ENCODE measurements around the gene GPR87.
A peak's percentile ranks its signal among the peaks of the same experiment; 100 is the strongest.

GPR87 gene

GRCh38 chr3:151315846-151316245 lies 774 bp downstream of the GPR87 start:
- no peak for DNase-seq (ENCODE audit: low read depth)

DNA sequence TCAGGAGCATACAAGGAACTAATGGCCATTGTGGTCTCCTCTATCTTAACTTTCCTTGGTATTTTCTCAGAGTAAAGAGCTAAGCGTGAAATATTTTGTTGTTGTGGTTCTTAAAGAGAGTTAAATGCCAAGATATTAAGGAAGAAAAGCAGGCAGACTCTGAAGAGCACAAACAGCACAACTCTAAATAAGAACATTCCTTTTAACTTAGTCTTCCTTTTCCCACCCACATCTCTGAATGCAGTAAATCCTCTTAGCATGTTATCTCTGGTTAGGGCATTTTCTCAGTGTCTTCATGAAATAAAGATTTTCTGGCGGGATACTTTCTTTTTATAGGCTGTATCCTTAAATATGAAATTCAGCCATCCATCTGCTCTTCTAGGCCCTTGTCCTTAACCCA lies 1.5 kb downstream of the GPR87 start:
- DNase-seq (ENCODE audit: low read depth) = peak; percentile 96

GRCh38 chr3:151314593-151314992 lies 2.0 kb downstream of the GPR87 start:
- no peak for DNase-seq (ENCODE audit: low read depth)

GRCh38 chr3:151314137-151314536 lies 2.5 kb downstream of the GPR87 start:
- DNase-seq (ENCODE audit: low read depth) = no peak

DNA sequence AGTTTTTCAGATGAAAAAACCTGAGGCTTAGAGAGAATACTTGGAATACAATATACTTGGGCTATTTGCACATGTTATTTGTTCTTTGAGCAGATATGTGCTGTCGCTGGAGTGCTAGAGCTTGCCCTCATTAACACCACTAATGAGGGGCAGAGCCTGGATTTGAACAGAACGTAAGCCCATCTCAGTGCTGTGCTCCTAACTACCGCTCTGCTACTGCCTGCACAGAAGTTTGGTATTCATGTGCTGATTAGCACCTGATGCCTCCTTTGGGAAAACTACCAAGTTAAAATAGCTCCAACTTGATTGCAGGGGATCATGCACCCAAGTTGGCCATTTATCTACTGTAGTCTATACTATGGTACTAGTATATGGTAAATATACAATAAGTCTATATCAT lies 3.6 kb downstream of the GPR87 start:
- DNase-seq (ENCODE audit: low read depth) = no peak

DNA sequence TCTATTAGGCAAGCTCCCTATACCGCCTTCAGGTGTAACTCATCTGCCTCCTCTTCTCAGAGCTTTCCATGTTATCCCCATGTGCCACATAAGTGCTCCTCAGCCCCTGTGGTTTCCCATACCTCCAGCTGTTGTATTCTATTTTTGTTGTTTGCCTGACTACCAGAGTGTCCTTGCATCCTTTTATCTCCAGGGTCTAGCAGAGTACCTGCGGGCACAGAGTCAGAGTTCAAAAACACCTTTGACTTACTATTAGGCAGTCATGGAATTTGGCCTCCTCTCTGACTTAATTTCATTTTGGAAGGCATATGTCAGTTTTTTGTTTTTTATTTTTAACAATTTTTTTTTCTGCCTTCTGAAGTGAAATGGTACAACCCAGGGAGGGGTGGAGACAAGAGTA lies 7.1 kb downstream of the GPR87 start:
- DNase-seq (ENCODE audit: low read depth) = no peak

DNA sequence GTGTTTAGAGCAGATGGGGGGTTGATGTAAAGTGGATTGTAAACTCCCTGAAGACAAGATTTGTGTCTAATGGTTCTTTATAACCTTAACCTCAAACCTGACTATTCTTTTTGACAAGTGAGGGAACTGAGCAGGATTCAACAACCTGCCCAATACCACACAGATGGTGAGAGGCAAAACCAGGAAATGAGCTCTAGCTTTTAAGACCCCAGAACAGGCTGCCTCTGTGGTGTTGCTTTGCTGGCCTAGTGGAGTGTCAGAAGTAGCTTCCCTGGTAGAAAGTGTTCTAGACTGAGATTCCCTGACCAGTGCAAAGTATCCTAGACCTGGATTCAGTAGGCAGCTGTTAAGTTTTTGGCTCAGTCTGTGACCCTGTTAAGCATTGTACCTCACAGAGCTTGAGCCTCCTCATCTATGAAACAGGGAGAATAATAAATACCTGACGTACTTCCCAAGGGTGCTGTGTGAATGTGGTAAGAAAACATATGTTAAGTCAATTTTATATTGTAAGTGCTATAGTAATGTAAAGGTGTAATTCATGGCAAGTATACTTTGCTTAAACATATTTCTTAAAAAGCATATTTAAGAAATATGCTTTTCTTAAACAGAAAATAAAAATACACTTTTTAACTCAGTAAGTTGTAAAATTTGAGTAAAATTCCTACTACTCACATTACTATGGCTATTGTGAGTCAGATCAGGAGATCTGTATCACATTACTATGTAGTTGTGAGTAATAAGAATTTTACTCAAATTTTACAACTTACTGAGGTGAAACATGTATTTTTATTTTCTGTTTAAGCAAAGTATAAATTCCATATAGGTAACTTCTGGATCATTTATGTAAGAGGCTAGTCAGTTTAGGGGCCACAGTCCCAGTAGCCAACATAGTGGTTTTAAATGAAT lies 8.8 kb downstream of the GPR87 start:
- DNase-seq (ENCODE audit: low read depth) = no peak

GRCh38 chr3:151307131-151307530 lies 9.5 kb downstream of the GPR87 start:
- no peak for DNase-seq (ENCODE audit: low read depth)

DNA sequence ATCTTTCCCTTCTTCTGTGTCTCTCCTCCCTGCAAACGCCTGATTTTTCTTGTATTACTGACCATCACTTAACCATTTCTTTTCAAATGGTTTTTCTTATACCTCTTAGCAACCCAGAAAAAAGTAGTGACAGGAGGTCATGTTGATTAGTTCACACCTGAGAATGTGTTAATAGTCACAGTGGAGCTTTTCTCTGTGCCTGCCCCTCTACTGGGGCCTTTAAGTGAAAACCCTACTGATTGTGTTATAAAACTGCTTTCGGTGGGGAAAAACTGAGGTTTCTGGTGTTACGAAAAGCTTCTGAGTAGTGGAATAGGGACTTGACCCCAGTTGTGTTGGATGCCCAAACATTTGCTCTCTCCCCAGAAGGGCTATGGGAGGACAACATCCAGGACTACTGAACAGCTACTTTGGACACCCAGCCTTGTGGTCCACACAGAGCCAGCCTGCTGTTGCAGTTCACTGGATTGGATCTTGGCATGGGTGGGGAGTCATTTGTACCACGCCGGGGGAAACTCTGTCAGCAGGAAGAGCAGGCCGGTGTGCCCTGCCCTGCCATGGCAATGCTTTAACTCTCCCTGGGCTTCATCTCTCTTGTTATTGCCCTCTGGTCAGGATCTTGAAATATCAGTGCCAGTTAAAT lies 10.3 kb downstream of the GPR87 start:
- no peak for DNase-seq (ENCODE audit: low read depth)

DNA sequence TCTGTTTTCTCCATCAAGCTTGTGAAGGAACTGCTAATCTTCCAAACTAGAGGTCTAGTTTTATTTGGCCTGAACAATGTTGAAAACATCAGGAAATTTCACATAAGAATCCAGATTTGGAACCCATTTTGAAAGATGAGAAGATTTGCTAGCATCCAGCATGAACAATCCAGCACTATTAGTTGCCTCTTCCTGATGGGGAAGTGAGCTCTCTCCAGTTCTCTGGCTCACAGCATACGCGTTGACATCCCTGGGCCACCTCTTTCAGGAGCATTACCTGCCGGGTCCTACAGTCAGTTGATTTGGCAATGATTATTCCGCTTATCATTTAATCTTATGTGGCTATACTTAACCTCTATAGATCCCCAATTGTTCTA lies 10.9 kb downstream of the GPR87 start:
- DNase-seq (ENCODE audit: low read depth) = no peak

- peak; percentile 100 for DNase-seq (ENCODE audit: low read depth)
Observed at GRCh38 chr3:151305060-151305774, 11.4 kb downstream of the GPR87 start.

- DNase-seq (ENCODE audit: low read depth) = no peak
Observed at GRCh38 chr3:151303751-151304150, 12.9 kb downstream of the GPR87 start.

DNA sequence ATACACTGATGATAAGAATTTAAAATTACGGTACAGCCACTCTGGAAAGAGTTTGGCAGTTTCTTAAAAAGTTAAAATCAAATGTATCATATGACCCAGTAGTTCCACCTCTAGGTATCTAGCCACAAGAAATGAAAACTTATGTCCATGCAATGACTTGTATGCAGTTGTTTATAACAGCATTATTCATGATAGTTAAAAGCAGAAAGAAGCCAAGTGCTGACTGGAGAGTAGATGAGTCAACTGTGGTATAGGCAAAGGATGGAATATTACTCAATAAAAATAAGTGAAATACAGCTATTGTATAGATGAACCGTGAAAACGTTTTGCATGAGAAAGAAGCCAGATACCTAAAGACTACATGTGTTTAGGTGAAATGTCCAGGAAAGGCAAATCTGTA lies 14.8 kb downstream of the GPR87 start:
- DNase-seq (ENCODE audit: low read depth) = peak; percentile 85

GRCh38 chr3:151300539-151300938 lies 16.1 kb downstream of the GPR87 start:
- DNase-seq (ENCODE audit: low read depth) = no peak

GRCh38 chr3:151299006-151299405 lies 17.6 kb downstream of the GPR87 start:
- no peak for DNase-seq (ENCODE audit: low read depth)

DNA sequence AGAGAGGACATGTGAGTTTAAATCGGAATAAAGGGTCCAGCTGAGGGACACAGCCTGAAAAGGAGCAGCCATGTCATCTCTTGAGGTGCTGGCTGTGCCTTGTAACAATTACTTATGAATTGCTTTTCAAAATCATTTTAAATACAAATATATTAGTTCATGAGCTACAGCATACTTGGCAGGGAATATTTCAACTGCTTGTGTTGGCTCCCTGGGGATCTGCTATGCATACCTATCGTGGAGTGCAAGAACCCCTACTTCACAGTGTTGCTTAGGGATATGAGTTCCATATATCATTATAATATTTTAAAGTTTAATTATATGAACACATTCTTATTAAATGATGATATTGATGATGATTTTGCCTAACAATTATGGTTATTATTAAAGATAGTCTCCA lies 19.2 kb downstream of the GPR87 start:
- DNase-seq (ENCODE audit: low read depth) = no peak

DNA sequence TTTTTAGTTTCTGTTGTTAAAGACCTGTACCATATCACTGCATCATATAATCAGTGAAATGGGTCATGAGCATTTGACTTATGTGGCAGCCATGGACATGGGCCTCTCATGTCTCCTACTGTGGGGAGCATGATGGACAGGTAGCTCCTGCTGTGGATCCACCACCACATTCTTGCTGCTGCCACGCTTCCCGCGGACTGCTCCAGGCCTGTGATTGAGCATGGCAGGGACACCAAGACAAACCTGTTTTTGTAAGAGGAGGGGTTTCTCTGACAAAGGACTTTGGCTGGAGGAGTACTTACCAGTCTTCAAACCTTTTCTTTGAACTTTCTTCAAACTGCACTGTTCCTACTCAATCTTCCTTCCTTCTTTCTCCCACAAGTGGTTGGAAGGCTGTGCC lies 20.4 kb downstream of the GPR87 start:
- DNase-seq (ENCODE audit: low read depth) = no peak

- DNase-seq (ENCODE audit: low read depth) = no peak
Observed at GRCh38 chr3:151293127-151293526, 23.5 kb downstream of the GPR87 start.

- DNase-seq (ENCODE audit: low read depth) = peak; percentile 48
Observed at GRCh38 chr3:151290673-151291072, 25.9 kb downstream of the GPR87 start.

DNA sequence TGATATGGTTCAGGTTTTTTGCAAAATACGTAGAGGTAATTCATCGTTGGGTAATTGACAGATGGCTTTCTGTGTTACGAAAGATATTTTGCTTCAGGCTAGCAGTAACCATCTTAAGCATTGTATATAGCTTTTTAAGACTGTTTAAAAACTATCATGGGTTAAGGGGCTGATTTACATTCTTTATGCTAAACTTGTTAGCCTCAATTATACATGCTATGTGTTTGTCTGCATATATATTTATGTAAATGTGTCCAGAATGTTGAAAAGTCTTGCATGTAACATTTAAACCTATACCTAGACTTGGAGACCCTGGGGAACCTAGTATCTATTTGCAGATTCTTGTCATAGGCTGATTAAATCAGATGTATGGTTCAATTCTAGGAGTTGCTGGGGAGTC lies 27.2 kb downstream of the GPR87 start:
- no peak for DNase-seq (ENCODE audit: low read depth)

DNA sequence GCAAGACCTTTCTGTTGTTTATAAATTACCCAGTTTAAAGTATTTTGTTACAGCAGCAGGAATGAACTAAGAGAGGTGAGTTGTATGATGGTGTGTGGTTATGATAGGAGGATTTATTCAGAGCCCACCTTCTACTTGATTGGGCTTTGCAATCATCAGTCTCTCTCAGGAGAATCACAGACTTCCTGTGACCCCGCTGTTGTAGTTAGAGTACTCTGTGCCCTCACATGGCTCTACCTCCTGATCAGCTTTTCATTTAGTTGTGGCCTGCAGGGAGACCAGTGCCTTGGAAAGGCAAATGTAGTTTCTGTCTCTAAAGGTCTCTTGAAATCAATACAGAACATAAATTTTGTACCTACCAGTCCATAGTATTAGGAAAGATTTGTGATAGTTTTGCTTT lies 30.7 kb downstream of the GPR87 start:
- no peak for DNase-seq (ENCODE audit: low read depth)

GRCh38 chr3:151283907-151284461 lies 32.6 kb downstream of the GPR87 start:
- peak; percentile 96 for DNase-seq (ENCODE audit: low read depth)

- DNase-seq (ENCODE audit: low read depth) = no peak
Observed at GRCh38 chr3:151283387-151283786, 33.2 kb downstream of the GPR87 start.

Measured in amniotic epithelial cell (primary cell).